Measurements from ENCODE around the gene KCNJ15.
"Not testable (repeated sequence)": the region's sequence is repeated elsewhere in the genome, so short reads cannot be mapped to it uniquely, and the experiment has no call there.

Gene KCNJ15

DNA sequence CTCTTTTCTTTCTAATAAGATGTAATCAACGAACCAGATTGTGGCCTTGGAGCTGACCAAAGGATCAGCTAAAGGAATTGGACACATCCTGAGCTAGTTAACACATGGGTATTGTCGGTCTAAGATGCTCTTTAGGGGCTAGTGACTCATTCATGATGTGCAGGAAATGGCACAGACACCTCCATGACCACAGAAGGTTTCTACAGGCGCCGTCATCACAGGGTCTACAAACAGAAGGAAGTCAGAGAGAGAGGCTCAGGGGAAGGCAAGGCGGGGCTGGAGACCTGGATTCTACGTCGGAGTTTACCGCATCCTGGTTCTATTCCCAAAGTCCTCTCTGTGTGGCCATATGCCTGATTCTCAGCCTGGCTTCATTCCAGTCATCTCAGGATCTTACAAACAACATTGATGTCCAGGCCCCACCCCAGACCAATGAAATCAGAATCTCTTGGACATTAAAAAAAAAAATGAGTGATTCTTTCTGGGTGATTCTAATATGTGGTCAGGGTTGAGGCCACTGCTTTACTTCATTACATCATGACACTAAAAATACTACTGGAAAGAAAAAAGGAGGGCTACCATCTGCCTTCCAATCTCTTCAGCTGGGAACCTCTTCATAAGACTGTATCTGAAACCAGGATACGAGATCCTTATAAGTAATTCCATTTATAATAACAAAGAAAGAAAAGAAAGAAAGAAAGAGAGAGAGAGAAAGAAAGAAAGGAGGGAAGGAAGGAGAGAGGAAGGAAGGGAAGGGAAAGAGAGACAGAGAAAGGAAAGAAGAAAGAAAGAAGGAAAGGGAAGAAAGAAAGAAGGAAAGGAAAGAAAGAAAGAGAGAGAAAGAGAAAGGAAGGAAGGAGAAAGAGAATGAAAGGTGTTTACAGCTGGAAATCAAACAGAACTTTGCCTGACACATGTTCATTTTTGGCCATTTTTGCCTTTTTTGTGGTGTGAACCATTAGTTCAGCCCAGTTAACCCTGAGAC, 11.6 kb upstream of the KCNJ15 start:
- DNase-seq = peak in 1 of 2 experiments; percentile 4

DNA sequence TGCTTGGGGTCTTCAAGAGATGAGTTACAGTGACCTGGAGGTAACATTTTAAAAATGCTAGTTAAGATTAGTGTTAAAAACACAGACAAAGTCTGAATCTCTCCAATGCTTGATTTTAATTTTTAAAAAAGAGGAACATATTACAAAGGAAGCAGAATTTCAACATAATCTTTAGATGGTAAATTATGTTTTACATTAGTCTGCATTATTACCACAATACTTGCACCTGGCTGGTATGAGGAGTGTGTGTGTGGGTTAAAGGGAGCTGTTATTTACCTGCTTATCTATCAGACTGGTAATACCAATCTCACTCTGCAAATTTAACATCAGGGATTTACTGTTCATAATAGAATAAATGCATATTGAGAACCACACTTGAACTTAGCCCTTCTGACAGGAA, 10.3 kb upstream of the KCNJ15 start:
- no peak for DNase-seq

DNA sequence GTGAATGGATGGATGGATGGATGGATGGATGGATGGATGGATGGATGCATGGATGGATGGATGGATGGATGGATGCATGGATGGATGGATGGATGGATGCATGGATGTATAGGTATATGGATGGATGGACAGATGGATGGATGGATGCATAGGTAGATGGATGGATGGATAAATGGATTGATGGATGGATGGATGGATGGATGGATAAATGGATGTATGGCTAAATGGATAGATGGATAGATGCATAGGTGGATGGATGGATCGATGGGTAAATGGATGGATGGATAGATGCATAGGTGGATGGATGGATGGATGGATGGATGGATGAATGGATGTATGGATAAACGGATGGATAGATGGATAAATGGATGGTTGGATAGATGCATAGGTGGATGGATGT, 9.7 kb upstream of the KCNJ15 start:
- not testable (repeated sequence) for DNase-seq

DNA sequence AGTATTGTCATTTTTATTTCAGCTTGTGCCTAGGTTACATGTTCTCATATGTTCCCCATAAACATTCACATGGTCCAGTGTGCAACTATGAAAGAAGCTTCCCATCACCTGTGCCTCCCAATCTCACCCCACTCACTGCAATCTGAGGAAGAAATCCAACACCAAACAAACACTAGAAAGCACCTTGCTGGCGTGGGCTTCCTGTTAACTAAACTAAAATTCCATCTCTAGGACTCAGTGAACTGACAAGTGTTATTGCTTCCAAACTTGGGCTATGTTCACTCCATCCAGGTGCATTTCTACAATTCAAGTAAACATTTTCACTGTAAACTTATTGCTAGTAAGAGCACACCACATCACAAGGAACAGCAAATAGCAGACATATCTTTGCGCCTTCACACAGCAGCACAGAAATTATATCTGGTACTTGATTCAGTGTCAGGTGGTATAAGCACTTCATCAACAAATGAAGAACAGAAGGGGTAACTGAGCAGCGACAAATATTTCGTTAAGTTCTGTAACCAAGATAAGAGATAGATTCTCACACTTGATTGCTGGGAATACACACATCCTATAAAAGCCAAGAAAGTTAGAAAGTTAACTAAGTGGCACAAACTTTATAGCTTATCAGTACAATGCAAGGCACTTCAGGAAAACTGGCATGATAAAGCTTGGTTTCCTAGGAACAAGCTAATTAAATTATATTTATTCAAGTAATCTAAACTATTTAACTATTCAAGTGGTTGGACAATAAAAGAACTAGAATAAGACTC, 8.9 kb upstream of the KCNJ15 start:
- DNase-seq = no peak

DNA sequence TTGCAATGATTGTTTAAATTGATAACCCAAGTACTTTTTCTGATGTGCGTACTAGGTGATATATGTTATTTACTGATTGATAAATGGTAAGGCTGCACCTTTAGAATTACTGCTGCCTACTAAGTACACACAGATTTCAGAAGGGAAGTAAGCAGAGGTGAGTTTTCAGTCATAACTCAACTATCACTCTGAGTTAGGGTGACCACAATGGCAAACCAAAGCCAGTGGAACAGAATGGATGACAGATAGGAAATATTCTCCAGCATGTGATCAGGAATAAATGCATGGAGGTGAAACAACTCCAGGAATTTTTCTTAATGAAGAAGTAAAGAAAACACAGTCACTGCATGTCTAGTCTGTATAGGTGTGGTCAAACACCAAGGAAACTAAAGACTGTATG, 7.5 kb upstream of the KCNJ15 start:
- no peak for DNase-seq

DNA sequence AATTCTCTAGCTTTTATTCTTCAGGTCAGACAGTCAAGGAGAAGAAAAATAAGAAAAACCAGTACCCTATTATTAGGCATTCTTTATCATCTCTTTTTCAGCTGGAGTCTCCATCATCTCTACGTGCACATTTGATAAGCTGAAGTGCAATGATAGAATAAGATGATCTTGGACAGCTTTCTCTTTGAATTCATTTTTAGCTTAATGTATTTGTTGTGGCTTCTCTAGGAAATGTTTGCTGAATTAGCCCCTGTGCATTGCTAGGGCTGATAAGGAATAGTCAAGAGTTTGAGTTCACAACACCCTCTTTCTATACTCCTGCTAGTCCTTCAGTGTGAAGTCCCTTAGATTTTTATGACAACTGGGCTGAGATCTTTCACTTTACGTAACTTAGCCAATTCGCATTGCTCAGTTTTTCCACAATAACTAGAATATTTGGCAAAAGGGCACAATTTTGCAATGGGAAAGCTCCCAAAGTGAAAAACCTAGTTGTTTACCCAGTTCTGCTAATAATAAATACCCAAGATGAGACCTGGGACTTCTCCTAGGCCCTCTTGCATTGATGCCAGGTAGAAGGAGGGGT, 7.0 kb upstream of the KCNJ15 start:
- DNase-seq = no peak

DNA sequence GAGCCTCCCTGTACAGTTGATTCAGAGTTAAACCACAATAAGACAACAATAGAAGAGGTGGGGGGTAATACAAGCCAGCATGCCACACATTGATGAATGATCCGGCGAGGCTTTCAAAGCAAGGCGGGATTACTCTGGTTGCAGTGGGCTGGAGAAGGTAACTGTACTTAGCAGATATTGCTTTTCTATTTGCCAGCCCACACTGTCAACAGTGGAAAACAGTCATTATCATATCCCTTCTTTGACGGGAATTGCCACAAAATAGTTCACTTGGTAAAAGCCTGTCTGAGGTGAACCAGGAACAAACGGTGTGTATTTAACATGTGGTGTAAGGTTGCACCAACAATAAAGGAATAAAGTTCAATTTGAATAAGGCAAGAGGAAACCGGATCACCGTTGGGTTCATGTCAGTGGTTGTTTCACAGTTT, 5.8 kb upstream of the KCNJ15 start:
- no peak for DNase-seq

DNA sequence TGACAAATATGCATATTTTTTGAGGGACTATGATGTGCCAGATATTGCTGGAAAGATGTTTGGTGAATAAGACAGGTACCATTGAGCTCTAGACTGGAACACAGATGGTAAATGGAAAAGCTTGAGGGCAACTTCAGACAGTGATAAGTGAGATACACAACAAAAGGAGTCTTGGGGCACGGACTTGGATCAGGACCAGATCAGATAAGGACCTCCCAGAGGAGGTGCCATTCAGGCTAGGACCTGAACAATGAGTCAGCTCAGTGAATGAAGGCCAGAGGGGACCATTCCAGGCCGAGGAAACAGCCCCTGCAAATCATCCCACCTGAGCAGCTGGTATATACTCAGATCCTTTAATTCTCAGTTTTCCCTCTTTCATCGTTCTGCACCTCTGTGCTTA, 1.8 kb upstream of the KCNJ15 start:
- no peak for DNase-seq

DNA sequence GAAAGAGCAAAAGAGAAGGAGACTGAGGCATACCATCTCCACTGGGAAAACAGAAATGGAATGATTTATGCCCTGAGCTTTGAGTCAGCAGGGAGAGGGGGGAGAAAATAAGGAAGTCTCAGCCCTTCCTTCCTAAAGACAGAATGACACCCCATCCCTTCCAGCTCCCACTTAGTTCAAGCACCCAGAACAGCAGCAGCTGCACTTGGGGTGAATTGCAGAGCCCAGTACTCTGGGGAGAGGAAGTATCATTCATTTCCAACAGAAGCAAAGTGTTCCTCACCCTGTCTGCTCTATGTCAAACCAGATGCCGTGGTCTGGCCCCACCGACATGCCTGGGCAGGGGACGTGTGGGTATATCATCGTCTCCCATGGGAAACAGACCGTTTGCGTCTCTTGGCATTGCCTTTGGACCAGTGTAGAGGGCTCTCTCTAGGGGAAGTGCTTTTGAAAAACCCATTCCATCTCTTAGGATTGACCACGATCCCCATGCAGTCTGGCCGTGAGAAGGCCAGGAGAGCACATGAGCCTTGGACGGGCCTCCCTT, 1.1 kb upstream of the KCNJ15 start:
- no peak for DNase-seq

DNA sequence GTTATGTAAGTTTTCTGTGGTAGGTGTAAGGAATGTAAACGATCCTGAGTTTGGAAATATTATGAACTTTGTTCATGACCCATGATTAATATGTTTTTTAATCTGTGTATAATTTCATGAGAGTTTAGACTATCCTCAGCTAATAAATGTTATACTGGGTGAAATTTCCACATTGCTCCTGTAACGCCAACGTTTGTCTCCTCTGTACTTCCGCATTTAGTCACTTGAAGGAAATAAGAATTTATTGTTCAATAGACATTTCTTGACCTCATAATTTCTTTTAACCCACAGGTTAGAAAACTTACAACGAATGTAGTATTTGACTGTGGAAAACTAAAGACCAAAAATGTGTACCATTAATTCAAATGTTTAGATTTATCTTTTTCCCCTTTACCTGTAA, 876 bp downstream of the KCNJ15 start:
- no peak for DNase-seq

DNA sequence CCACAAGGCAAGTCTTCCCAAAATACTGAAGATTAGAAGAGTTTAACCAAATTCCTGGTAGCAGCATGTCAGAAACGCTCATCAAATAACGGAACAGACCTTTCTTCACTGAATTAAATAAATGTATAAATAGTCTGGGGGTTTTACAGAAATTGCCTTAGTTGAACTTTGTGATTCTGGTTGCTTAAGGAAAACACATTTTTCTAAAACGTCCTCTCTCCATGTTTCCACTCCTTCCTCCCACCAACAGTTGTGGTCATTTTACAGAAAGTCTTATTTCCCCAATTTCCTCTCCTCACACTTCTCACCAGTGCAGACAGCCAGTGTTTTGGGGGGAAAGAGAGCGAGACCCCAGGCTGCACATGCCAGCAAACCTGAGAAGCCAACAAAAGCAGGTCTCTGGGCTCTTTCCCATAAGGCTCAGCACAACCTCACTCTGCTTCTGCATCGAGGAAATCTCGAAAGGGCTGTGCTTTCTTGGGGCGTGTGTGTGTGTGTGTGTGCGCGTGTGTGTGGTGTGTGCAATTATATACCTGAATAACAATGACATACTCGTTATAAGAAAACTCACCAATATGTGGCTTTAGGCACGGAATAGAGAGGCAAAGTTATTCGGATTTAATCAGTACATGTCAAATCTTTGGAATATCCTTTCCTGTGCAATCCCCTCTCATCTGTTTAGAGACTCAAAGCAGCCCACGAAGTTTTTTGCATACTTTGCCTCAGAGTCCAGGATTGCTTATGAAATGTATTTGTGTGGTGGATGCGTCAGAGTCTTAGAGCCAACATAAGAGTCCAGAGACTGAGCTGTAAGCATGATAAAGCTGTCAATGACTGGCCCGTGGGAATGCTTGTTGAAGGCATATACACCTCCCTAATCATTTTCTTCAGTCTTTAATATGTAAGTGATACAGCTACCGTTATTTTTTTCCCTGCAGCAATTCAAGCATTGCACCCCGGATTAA, 2.0 kb downstream of the KCNJ15 start:
- DNase-seq = no peak

DNA sequence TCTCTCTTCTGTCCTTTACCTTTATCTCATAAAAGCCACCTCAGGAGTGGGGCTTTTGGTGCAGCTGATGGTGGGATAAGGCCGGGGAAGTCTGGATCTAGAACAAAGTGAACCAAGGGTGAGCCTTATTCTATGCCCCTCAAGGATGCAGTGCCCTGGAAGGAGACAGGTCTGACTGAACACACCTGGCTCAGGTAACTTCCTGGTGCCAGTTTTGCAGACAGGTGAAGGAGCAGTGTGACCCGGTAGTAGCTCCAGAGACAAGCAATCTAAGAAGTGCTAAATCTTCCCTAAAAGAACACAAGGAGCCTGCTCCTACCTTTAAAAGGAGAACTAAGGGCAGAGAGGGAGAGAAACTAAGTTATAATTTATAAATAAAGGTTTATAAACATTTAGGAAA, 2.9 kb downstream of the KCNJ15 start:
- DNase-seq = no peak

DNA sequence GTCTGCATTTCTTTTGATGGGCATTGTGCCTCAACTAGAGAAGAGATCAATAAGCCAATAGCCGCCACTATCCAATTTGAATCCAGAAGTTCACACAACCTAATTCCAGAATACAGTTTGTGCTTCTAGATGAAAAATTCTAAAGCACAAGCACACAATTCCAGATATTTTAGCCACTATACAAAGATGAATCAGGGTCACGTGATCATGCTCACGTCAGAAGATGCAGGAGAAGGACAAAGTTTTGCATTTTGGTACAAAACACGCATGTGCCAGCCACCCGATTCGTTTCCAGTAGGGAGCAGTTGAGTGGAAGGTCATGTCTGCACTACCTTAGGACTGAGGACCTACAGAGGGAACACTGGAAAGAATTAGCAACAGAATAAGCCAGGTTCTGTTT, 3.6 kb downstream of the KCNJ15 start:
- no peak for DNase-seq

DNA sequence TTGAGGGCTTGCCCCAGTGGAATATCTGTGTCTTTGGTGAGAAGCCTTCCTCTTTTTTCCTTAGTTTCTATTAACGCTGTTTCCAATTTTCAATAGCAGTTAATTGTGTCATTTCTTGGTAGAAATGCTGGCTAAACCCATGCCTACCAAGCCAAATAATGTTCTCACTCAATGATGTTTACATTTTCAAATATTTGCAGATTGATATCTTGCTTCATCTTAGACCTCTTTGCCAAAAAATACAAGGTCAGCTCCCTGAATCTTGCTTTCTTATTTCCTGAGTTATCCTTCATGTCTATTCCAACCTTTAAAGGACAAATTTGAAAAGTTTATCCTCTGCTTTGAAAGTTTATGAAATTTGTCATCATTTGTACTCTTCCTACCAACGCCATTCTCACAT, 5.1 kb downstream of the KCNJ15 start:
- no peak for DNase-seq

DNA sequence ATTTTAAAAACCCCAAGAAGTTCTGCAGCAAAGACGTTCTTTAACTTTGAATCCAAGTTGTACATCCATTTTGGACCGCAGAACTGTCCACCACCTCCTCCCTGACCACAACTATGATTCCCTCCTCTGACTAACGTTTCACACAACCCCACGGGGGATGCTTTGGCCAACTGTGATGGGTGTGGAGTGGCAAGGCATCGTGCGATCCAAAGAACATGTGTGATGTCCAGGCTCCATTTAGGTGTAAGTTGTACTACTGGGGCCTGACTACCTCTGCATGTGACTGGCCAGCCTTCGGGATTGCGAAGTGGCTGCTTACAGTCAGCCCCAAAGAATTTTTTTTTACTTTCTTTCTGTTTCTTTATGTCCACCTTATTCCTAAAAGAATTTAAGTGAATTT, 6.7 kb downstream of the KCNJ15 start:
- DNase-seq = no peak

DNA sequence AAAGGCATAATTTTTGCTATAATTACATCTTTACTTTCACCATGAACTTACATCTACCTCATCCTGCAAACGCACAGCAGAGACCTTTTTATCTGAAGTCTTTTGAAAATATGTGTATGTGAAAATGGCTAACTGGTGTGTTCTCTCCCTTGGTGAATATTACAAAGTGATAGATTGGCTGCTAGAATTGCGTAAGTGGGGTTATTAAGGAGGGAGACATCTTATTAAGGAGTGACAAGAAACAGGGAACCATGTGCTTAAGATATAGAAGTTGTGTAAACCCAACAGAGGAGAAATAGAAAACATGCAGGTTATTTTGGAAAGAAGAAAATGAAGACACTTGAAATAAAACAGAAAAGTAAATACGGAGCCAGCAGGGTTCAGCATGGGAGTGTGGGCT, 7.8 kb downstream of the KCNJ15 start:
- DNase-seq = no peak

DNA sequence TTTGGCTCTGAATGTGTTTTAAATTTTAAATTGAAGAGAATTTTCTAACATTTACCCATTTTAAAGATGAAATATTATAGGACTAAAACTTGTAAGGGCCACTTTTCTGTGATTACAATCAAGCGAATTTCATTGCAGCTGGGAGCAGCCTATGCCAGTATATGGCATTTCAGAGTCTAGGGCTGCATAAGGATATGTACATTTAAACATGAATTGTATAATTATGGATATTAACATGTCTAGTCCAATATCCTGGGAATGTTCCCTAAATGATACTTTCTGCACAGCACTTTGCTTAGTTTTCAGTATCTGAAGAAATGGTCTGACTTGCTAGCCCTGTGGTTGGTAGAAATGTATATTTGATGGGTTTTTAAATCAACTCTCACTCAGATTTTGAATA, 8.4 kb downstream of the KCNJ15 start:
- DNase-seq = no peak

DNA sequence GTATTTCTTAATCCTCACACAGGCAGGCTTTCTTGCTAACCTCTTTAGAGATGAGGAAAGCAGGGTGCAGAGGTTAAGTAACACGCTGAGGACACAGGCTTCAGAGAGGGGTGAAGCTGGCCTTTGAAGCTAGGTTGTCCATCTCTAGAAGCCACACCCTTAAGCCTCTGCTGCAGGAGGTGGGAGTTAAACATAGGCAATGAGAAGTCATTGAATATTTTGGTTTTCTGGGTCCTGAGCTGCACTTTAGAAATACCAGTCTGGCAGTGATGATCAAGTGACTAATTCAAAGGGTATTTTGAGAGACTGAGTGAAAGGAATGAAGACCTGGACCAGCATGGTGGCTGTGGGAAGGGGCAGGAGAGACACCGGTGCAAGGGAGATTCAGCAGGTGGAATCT, 9.9 kb downstream of the KCNJ15 start:
- no peak for DNase-seq

DNA sequence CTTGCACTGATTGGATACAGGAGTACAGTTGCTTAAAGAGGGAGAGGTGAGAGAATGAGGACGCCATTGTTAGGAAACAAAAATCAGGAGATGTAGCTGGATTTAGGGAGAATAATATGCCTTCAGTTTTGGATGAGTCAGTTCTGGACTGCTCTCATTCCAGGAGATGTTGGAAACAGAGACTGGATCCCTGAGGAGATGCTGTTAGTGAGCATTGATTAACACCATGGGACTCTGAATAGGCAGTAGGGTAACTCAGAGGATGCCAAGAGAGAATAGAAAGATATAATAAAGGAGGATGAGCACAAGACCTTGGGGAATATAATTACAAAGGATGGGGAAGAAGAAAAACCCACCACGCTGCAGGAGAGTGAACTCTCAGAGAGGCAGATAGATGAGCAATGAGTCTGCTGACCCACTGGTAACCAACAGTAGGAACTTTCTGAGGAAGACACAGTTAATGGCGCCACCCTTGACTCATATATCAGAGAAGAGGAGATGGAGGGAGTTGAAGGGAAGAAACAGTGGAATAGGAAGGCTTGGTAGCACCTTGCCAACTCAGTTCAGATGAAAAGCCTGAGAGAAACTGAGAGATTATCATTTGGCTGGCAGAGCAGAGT, 10.5 kb downstream of the KCNJ15 start:
- DNase-seq = no peak

DNA sequence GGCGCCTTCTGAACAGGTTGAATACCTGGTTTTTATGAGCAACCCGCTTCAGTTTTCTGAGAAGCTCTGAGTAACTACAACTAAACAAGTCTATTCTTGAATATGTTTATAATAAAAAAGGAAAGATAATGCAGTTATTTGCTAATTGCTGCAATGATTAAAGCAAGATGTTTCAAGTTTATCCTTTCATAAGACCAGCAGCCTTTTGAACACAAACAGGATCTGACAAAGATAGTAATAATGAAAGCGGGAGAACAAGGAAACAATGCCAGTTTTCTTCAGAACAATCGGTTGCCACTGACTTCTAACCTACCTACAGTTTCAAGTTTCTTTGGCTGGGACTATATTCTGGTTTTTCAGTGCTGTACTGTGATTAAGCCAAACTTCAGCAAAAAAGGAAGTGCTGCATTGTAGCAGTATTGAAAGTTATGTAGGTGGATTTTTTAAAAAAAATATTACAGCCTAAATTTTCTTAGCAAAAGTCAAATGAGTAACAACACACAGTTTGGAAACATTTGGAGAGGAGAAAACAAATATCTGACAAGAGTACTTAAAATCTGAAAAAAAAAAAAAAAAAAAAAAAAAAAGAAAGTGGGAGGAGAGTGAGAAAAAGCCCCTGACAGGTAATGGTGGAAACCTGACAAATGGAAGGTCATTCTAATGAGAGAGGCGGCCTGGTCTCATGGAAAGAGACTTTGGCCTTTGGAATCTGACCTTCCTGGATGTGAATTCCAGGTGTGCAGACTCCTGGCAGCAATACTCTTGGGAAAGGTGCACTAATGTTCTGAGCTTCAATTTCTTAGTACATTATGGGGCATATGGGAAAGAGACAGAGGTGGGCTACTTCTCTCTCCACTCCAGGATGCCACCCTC, 11.4 kb downstream of the KCNJ15 start:
- no peak for DNase-seq
